Transverse colon (tissue), 4 donors: ENCODE data around the gene IFT22. TPM values are rescaled to one million over a fixed set of nuclear protein-coding genes. Genes with fewer than 3 reads are reported as not detected.
"Not testable (repeated sequence)": the region's sequence is repeated elsewhere in the genome, so short reads cannot be mapped to it uniquely, and the experiment has no call there.

Source experiments
- DNase-seq: peaks from one replicate; pipeline ENCODE4 v3.0.0-alpha.2; 2019
- H3K27ac ChIP-seq, 4 donors: fragments of 200-600 bp; sonication (generic); 2 replicates each; pipeline ENCODE4 v1.5.1; 2016 to 2018; ENCODE audit warnings: inconsistent platforms in 4 of 4
- H3K27me3 ChIP-seq: fragments of 200-600 bp; sonication (generic); 2 replicates; pipeline ENCODE4 v1.5.1; 2017; ENCODE audit warnings: inconsistent platforms
- H3K36me3 ChIP-seq, 4 donors: fragments of 200-600 bp; sonication (generic); 2 replicates each; pipeline ENCODE4 v1.5.1; 2017 to 2019; ENCODE audit warnings: inconsistent platforms in 4 of 4
- H3K4me1 ChIP-seq, 4 donors: fragments of 200-600 bp; sonication (generic); 2 replicates each; pipeline ENCODE4 v1.5.1; 2017 to 2020; ENCODE audit warnings: inconsistent platforms in 4 of 4
- H3K4me3 ChIP-seq, 4 donors: fragments of 200-600 bp; sonication (generic); 1 replicate in 1 of 4; 2 replicates in 3 of 4; pipeline versions ENCODE4 v1.5.1 to v1.6.1; 2017 to 2019; ENCODE audit warnings: inconsistent platforms in 4 of 4
- H3K9me3 ChIP-seq, 2 donors: fragments of 200-600 bp; sonication (generic); 2 replicates each; pipeline ENCODE4 v1.5.1; 2017 to 2019; ENCODE audit warnings: inconsistent platforms in 2 of 2
- CTCF ChIP-seq, 5 experiments: fragments of 200-600 bp in 3 of 5; fragments of 450-650 bp in 2 of 5; sonication (generic) in 3 of 5; IDR thresholded peaks; 1 replicate in 2 of 5; 2 replicates in 3 of 5; pipeline ENCODE4 v1.5.1; 2016 to 2017; ENCODE audit warnings: antibody characterized with exemption in 5 of 5, inconsistent platforms in 3 of 5, mild to moderate bottlenecking in 2 of 5, moderate library complexity in 1 of 5
- EP300 ChIP-seq: sonication (generic); formaldehyde crosslinking; IDR thresholded peaks from one replicate; pipeline ENCODE4 v1.6.1; 2017; ENCODE audit warnings: antibody characterized with exemption, low read depth
- POLR2A ChIP-seq: fragments of 450-650 bp; IDR thresholded peaks from one replicate; pipeline ENCODE4 v1.6.1; 2016; ENCODE audit warnings: antibody characterized with exemption, mild to moderate bottlenecking, moderate library complexity
- POLR2AphosphoS5 ChIP-seq, 3 donors: sonication (generic); formaldehyde crosslinking; IDR thresholded peaks; one replicate each; pipeline ENCODE4 v1.6.1; 2016; ENCODE audit warnings: antibody characterized with exemption in 3 of 3
- WGBS, 2 donors: methylation state at CpG; one replicate each; pipeline ENCODE4 v1.1.5; 2018; ENCODE audit warnings: low coverage in 1 of 2; 5-methylcytosine and 5-hydroxymethylcytosine counted together
- in situ Hi-C, 4 donors: fragments of 200-750 bp; cut with MboI; loops; one replicate each; pipeline versions ENCODE4 v1.15.0 to v1.15.1; 2017; ENCODE audit warnings: low sequenced_read_pairs in 3 of 4, low pct_ligation_motif_present in 1 of 4, low pct_unique_long_range_greater_than_20kb in 1 of 4
- intact Hi-C: fragments of 100-400 bp; cut with DNase I; formaldehyde crosslinking; loops from one replicate; pipeline ENCODE4 v1.15.1; 2023; ENCODE audit warnings: low total_unique reads
- total RNA-seq, 4 donors: library from RNA; depleted of rRNA; stranded (reverse); fragments of >200 nt; gene quantifications; one replicate each; pipeline ENCODE4 v1.1.0, GENCODE V29; 2016

IFT22 gene
- total RNA-seq, 4 donors from 2014 or later, result 9.4 to 30.6 (median 11.3) TPM

- TF ChIP-seq CTCF (IDR thresholded peaks at IDR 0.05), result peak; percentile 54 to 70 (median 69)
- not testable (repeated sequence) for H3K4me3 ChIP-seq
- in situ Hi-C loops, result loop anchor here in 2 of 4 donors (10.0 to 25.0 kb wide), 2 partner anchors 146 to 153 kb away; partner anchors contain the start of gene SERPINE1 (in 1 of the 2)
Observed at GRCh38 chr7:101290186-101291037, 31.2 kb downstream of the IFT22 start.

DNA sequence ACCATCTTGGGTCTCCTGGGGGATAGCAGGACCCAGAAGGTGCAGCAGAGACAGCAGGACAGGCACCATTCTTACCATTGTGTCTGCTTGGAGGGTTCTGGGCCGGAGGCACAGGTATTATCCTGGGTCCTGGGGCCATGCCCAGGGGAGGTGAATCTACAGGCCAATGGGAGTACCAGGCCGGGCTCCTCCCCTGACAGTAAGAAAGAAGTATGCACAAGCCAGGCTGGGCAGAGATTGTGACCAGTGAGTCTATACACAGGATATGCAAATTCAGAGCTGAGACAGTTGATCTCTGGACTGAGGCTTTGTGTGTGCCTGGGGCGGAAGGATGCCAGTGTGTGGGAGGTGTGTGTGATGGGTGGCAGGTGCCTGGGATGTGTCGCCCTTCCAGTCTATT lies 31.9 kb downstream of the IFT22 start:
- H3K27ac ChIP-seq, H3K36me3 ChIP-seq, H3K9me3 ChIP-seq, DNase-seq, H3K4me3 ChIP-seq, H3K4me1 ChIP-seq: not testable (repeated sequence)
- intact Hi-C loops, result loop anchor here (10.0 kb wide), 1 partner anchor 95 kb away; no protein-coding TSS in a partner anchor
- peaks cover 39% of the 10 kb centered on the region for H3K27me3 ChIP-seq
- in situ Hi-C loops, result loop anchor here in 2 of 4 donors (10.0 to 25.0 kb wide), 2 partner anchors 145 to 152 kb away; partner anchors contain the start of gene SERPINE1 (in 1 of the 2)
- 65% methylated on average over 4 of the region's 4 CpGs; no CpG with 5 or more reads in 1 of the 2 donors for WGBS, 2 donors

More at GRCh38 chr7:101290186-101291037, 31.2 kb downstream of the IFT22 start:
- H3K4me1 ChIP-seq, H3K36me3 ChIP-seq, H3K27ac ChIP-seq, H3K9me3 ChIP-seq: not testable (repeated sequence)
- H3K27me3 ChIP-seq, result peaks cover 47% of the 10 kb centered on the region
- WGBS, 2 donors, result 6 to 19% methylated on average over 9 to 18 of the region's 18 CpGs
- peak; percentile 60 for DNase-seq
- intact Hi-C loops, result loop anchor here (10.0 kb wide), 1 partner anchor 96 kb away; no protein-coding TSS in a partner anchor

GRCh38 chr7:101288439-101288838 lies 33.2 kb downstream of the IFT22 start:
- H3K4me1 ChIP-seq, result no peaks in the 10 kb centered on the region
- H3K27ac ChIP-seq, result no peak overlapping the region
- DNase-seq, result no peak
- WGBS, 2 donors, result 80 to 91% methylated on average over 2 to 3 of the region's 3 CpGs
- H3K27me3 ChIP-seq, result peaks cover 29% of the 10 kb centered on the region
- in situ Hi-C loops, result loop anchor here in 1 of 4 donors (25.0 kb wide), 1 partner anchor 151 kb away; the partner anchor contains the start of gene SERPINE1
- H3K4me3 ChIP-seq, result no peak overlapping the region
- H3K9me3 ChIP-seq, result no peaks in the 10 kb centered on the region
- intact Hi-C loops, result no loop called here
- H3K36me3 ChIP-seq, result no peaks in the 10 kb centered on the region
- no peak for TF ChIP-seq POLR2A
- TF ChIP-seq POLR2AphosphoS5 (IDR thresholded peaks at IDR 0.05), result no peak
- TF ChIP-seq EP300, result no peak

DNA sequence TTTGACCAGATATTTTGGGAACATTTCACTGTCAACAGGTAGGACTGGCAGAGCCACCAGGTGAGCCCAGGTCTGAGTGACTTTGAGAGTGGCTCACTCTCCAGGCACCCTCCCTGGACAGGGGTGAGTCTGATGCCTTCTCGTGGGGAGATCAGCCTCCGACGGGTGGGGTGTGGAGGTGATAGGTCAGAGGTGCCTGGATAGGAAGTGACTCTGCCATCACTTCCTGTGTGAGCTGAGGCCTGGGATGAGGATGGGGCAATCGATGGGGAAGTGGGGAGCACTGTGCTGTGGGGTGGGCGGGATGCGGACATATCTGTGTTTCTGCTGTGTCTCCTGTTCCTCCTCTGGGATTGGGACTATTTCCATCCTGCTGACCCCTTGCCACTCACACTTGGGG lies 34.6 kb downstream of the IFT22 start:
- in situ Hi-C loops (loop anchor here in 1 of 4 donors (25.0 kb wide), 1 partner anchor 150 kb away; the partner anchor contains the start of gene SERPINE1), intact Hi-C loops (no loop called here)
- TF ChIP-seq EP300, result no peak
- no peak for TF ChIP-seq CTCF (IDR thresholded peaks at IDR 0.05)
- no peak for TF ChIP-seq POLR2AphosphoS5 (IDR thresholded peaks at IDR 0.05)
- TF ChIP-seq POLR2A, result no peak
- no peak overlapping the region for H3K27ac ChIP-seq
- no peaks in the 10 kb centered on the region for H3K36me3 ChIP-seq
- no peaks in the 10 kb centered on the region for H3K9me3 ChIP-seq
- whole genome bisulfite sequencing, 2 donors, result 69% methylated on average over 6 of the region's 6 CpGs; no CpG with 5 or more reads in 1 of the 2 donors
- DNase-seq, result no peak
- no peak overlapping the region for H3K4me3 ChIP-seq
- H3K4me1 ChIP-seq, result peaks cover 0 to 4% (median 2%) of the 10 kb centered on the region in 4 donors
- H3K27me3 ChIP-seq, result peaks cover 20% of the 10 kb centered on the region

DNA sequence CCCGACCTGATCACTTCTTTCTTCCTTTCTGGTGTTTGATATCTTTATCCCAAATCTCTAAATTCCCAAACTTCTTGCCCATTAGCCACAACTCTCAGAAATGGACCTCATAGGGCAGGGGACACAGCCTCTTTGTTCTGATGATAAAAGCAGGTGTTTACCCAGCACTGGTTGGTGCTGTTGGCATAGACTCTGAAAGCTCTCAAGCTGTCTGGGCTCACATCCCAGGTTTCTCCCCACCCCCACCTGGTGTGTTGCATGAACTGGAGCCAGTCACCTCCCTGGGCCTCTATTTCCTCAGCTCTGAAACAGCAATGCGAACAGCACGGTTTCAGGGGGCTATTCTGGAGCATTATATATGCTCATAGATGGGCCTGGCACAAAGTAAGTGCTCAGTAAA lies 35.7 kb downstream of the IFT22 start:
- H3K27ac ChIP-seq, H3K36me3 ChIP-seq, H3K4me1 ChIP-seq, H3K4me3 ChIP-seq, DNase-seq, H3K27me3 ChIP-seq, H3K9me3 ChIP-seq, intact Hi-C loops: not testable (repeated sequence)
- 68% methylated on average over 3 of the region's 3 CpGs; no CpG with 5 or more reads in 1 of the 2 donors for WGBS, 2 donors
- in situ Hi-C loops, result loop anchor here in 1 of 4 donors (25.0 kb wide), 1 partner anchor 149 kb away; the partner anchor contains the start of gene SERPINE1
